Hepatic stellate cell (primary cell): ENCODE data around the gene NPIPA7.
"Not testable (repeated sequence)": the region's sequence is repeated elsewhere in the genome, so short reads cannot be mapped to it uniquely, and the experiment has no call there.

Experiments
- DNase-seq: peaks from one replicate; pipeline ENCODE4 v3.0.0; 2011; ENCODE audit warnings: low spot score

Gene NPIPA7

DNA sequence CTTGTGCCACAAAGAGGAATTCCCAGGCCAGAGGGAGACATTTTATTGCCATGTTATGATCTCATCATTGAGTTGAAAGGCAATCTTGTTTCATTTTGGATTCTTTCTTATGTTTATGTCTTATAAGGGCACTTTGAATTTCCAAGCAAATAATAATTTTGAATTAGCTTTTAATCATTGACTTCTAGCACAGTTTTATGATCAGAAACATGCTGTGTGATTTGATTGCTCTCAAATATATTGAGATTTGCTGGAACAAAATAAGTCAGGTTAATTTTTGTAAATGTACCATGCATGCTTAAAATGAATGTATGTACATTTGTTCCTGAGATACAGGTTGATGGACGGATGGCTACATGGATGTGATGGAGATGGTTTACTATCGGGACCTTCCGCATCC is at the start of gene NPIPA7:
Gene NPIPA7, plus strand, starts transcription at position 301 of the 400 bp plus-strand sequence. CDS start 105 bp downstream, outside the sequence.
- DNase-seq = not testable (repeated sequence)

DNA sequence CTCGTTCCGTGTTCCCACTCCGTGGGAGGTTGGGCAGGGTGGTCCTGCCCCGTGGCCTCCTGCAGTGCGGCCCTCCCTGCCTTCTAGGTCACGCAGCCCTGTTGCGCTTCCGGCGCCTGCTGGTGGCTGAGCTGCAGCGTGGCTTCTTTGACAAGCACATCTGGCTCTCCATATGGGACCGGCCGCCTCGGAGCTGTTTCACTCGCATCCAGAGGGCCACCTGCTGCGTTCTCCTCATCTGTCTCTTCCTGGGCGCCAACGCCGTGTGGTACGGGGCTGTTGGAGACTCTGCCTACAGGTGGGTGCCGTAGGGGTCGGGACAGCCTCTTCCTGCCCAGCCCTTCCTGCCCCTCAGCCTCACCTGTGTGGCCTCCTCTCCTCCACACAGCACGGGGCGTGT is 47.5 kb upstream of the NPIPA7 start:
- DNase-seq = not testable (repeated sequence)

DNA sequence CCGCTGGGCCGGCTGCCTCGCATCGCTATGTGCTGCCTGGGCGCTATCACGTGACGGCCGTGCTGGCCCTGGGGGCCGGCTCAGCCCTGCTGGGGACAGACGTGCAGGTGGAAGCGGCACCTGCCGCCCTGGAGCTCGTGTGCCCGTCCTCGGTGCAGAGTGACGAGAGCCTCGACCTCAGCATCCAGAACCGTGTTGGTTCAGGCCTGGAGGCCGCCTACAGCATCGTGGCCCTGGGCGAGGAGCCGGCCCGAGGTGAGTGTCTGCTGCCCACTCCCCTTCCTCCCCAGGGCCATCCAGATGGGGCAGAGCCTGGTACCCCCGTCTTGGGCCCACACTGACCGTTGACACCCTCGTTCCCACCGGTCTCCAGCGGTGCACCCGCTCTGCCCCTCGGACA is 21.4 kb upstream of the NPIPA7 start:
- DNase-seq = not testable (repeated sequence)

DNA sequence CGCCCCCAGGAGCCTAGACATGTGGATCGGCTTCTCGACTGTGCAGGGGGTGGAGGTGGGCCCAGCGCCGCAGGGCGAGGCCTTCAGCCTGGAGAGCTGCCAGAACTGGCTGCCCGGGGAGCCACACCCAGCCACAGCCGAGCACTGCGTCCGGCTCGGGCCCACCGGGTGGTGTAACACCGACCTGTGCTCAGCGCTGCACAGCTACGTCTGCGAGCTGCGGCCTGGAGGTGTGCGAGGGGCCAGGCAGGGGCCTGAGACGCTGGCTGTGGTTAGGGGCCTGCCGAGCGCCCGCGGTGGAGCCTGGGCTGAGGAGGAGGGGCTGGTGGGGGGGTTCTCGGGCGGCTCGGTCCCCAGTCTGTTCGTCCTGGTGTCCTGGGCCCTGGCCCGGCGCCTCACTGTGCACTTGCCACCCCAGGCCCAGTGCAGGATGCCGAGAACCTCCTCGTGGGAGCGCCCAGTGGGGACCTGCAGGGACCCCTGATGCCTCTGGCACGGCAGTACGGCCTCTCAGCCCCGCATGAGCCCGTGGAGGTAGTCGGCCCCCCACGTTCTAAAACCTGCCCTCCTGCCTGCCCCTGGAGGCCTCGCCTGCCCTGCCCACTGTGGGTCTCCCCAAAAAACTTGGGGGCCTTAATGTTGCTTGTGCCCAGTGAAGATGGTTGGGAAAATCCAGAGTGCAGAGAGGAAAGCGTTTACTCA is 20.2 kb upstream of the NPIPA7 start:
- DNase-seq = not testable (repeated sequence)

DNA sequence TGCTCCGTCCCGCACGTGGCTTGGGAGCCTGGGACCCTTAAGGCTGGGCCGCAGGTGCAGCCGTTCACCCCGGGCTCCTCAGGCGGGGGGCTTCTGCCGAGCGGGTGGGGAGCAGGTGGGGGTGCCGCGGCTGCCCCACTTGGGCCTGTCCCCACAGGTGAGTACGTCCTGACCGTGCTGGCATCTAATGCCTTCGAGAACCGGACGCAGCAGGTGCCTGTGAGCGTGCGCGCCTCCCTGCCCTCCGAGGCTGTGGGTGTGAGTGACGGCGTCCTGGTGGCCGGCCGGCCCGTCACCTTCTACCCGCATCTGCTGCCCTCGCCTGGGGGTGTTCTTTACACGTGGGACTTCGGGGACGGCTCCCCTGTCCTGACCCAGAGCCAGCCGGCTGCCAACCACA is 15.3 kb upstream of the NPIPA7 start:
- not testable (repeated sequence) for DNase-seq

DNA sequence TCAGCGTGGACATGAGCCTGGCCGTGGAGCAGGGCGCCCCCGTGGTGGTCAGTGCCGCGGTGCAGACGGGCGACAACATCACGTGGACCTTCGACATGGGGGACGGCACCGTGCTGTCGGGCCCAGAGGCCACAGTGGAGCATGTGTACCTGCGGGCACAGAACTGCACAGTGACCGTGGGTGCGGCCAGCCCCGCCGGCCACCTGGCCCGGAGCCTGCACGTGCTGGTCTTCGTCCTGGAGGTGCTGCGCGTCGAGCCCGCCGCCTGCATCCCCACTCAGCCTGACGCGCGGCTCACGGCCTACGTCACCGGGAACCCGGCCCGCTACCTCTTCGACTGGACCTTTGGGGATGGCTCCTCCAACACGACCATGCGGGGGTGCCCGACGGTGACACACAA is 14.8 kb upstream of the NPIPA7 start:
- not testable (repeated sequence) for DNase-seq

DNA sequence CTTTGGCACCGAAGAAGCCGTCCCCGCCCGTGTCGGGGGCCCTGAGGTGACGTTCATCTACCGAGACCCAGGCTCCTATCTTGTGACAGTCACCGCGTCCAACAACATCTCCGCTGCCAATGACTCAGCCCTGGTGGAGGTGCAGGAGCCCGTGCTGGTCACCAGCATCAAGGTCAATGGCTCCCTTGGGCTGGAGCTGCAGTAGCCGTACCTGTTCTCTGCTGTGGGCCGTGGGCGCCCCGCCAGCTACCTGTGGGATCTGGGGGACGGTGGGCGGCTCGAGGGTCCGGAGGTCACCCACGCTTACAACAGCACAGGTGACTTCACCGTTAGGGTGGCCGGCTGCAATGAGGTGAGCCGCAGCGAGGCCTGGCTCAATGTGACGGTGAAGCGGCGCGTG is 14.2 kb upstream of the NPIPA7 start:
- DNase-seq = not testable (repeated sequence)

DNA sequence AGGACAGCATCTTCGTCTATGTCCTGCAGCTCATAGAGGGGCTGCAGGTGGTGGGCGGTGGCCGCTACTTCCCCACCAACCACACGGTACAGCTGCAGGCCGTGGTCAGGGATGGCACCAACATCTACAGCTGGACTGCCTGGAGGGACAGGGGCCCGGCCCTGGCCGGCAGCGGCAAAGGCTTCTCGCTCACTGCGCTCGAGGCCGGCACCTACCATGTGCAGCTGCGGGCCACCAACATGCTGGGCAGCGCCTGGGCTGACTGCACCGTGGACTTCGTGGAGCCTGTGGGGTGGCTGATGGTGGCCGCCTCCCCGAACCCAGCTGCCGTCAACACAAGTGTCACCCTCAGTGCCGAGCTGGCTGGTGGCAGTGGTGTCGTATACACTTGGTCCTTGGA is 13.6 kb upstream of the NPIPA7 start:
- DNase-seq = not testable (repeated sequence)

DNA sequence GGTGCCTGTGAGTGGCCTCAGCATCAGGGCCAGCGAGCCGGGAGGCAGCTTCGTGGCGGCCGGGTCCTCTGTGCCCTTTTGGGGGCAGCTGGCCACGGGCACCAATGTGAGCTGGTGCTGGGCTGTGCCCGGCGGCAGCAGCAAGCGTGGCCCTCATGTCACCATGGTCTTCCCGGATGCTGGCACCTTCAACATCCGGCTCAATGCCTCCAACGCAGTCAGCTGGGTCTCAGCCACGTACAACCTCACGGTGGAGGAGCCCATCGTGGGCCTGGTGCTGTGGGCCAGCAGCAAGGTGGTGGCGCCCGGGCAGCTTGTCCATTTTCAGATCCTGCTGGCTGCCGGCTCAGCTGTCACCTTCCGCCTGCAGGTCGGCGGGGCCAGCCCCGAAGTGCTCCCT is 13.1 kb upstream of the NPIPA7 start:
- not testable (repeated sequence) for DNase-seq

DNA sequence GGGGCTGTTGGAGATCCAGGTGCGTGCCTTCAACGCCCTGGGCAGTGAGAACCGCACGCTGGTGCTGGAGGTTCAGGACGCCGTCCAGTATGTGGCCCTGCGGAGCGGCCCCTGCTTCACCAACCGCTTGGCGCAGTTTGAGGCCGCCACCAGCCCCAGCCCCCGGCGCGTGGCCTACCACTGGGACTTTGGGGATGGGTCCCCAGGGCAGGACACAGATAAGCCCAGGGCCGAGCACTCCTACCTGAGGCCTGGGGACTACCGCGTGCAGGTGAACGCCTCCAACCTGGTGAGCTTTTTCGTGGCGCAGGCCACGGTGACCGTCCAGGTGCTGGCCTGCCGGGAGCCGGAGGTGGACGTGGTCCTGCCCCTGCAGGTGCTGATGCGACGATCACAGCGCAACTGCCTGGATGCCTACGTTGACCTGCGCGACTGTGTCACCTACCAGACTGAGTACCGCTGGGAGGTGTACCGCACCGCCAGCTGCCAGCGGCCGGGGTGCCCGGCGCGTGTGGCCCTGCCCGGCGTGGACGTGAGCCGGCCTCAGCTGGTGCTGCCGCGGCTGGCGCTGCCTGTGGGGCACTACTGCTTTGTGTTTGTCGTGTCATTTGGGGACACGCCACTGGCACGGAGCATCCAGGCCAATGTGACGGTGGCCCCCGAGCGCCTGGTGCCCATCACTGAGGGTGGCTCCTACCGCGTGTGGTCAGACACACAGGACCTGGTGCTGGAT is 12.2 kb upstream of the NPIPA7 start:
- not testable (repeated sequence) for DNase-seq

DNA sequence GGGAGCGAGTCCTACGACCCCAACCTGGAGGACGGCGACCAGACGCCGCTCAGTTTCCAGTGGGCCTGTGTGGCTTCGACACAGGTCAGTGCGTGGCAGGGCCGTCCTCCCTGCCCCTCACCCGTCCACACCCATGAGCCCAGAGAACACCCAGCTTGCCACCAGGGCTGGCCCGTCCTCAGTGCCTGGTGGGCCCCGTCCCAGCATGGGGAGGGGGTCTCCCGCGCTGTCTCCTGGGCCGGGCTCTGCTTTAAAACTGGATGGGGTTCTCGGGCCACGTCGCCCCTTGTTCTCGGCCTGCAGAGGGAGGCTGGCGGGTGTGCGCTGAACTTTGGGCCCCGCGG is 11.7 kb upstream of the NPIPA7 start:
- not testable (repeated sequence) for DNase-seq

DNA sequence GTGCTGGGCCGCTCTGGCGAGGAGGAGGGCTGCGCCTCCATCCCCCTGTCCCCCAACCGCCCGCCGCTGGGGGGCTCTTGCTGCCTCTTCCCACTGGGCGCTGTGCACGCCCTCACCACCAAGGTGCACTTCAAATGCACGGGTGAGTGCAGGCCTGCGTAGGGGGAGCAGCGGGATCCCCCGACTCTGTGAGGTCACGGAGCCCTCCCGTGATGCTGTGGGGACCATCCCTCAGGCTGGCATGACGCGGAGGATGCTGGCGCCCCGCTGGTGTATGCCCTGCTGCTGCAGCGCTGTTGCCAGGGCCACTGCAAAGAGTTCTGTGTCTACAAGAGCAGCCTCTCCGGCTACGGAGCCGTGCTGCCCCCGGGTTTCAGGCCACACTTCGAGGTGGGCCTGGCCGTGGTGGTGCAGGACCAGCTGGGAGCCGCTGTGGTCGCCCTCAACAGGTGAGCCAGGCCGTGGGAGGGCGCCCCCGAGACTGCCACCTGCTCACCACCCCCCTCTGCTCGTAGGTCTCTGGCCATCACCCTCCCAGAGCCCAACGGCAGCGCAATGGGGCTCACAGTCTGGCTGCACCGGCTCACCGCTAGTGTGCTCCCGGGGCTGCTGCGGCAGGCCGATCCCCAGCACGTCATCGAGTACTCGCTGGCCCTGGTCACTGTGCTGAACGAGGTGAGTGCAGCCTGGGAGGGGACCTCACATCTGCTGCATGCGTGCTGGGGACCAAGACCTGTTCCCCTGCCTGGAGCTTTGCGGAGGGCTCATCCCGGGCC is 9.7 kb upstream of the NPIPA7 start:
- DNase-seq = not testable (repeated sequence)

DNA sequence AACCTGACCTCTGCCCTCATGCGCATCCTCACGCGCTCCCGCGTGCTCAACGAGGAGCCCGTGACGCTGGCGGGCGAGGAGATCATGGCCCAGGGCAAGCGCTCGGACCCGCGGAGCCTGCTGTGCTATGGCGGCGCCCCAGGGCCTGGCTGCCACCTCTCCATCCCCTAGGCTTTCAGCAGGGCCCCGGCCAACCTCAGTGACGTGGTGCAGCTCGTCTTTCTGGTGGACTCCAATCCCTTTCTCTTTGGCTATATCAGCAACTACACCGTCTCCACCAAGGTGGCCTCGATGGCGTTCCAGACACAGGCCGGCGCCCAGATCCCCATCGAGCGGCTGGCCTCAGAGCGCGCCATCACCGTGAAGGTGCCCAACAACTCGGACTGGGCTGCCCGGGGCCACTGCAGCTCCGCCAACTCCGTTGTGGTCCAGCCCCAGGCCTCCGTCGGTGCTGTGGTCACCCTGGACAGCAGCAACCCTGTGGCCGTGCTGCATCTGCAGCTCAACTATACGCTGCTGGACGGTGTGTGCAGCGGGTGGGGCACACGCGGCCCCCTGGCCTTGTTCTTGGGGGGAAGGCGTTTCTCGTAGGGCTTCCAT is 7.7 kb upstream of the NPIPA7 start:
- DNase-seq = not testable (repeated sequence)

DNA sequence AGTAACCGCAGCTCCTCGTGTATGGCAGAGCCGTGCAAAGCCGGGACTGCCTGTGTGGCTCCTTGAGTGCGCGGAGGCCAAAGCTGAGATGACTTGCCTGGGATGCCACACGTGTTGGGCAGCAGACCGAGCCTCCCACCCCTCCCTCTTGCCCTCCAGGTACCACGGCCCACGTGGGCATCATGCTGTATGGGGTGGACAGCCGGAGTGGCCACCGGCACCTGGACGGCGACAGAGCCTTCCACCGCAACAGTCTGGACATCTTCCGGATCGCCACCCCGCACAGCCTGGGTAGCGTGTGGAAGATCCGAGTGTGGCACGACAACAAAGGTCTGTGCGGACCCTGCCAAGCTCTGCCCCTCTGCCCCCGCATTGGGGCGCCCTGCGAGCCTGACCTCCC is 4.7 kb upstream of the NPIPA7 start:
- not testable (repeated sequence) for DNase-seq

DNA sequence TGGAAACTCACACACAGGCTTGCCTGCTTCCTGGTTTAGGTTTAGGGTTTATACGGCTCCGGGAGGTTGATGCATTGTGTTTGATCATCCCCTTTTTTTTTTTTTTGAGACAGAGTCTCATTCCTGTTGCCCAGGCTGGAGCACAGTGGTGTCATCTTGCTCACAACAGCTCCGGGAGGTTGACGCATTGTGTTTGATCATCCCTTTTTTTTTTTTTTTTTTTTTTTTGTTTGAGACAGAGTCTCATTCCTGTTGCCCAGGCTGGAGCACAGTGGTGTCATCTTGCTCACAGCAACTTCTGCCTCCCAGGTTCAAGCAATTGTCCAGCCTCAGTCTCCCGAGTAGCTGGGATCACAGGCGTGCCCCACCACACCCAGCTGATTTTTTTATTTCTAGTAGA is 20.7 kb downstream of the NPIPA7 start:
- not testable (repeated sequence) for DNase-seq

DNA sequence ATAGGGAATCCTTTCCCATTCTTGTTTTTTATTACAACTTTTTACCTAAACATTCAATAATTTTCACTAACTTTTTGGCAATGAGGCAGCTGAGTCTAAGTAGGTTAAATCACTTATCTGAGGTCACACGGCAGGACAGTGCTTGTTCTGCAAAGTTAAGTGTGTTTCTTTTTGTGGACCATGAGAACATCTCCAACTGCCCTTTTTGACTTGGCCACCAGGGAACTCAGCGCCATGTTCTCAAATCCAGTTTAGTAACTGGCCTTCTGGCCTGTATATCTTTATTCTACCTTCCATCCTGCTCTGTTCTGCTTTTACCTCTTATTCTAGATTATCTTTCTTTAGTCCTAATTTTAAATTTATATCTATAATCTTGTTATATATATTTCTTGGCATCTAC is 23.4 kb downstream of the NPIPA7 start:
- not testable (repeated sequence) for DNase-seq

DNA sequence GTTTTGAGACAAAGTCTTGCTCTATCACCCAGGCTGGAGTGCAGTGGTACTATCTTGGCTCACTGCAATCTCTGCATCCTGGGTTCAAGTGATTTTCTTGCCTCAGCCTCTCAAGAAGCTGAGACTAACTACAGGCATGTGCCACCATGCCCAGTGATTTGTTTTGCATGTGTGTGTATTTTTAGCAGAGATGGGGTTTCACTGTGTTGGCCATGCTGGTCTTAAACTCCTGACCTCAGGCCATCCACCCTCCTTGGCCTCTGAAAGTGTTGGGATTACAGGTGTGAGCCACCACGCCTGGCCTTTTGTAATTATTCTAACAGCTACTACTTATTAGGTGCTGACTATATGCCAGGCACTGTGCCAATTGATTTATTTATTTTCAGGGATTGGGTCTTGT is 25.3 kb downstream of the NPIPA7 start:
- not testable (repeated sequence) for DNase-seq

DNA sequence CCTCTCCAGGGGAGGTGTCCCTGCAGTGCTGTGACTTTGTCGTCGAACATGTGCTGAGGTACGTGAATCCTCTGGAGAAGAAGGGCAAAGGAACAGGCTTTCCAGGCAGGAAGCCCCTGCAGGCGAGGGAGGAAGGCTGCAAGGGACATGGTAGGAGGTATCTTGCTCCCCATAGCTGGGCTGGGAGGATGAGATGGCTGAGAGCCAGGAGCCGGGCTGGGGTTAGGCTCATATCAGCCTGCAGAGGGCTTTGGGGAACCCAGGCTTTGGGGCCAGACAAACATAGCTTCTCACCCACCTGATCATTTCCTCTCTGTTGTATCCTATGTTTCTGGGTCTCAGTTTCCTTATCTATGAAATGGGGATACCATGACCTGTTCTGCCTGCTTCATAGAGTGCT is 26.5 kb downstream of the NPIPA7 start:
- not testable (repeated sequence) for DNase-seq

DNA sequence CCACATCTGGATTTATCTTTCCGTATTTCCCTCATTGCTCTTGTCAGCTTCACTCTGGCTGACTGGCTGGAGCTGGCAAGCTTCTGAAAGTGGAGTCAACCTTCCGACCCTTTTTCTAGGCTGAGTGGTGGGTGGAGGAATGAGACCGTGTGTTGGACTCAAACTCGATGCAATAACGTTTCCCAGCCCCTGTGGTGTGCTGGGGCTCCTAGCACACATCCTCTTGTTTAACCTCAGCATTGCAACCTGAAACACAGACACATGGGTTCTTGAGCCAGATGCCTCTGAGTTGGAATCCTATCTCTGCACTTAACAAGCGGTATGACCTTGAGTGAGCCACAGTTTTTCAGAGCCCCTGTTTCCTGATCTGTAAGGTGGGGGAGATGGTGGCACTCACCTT is 29.5 kb downstream of the NPIPA7 start:
- DNase-seq = not testable (repeated sequence)

DNA sequence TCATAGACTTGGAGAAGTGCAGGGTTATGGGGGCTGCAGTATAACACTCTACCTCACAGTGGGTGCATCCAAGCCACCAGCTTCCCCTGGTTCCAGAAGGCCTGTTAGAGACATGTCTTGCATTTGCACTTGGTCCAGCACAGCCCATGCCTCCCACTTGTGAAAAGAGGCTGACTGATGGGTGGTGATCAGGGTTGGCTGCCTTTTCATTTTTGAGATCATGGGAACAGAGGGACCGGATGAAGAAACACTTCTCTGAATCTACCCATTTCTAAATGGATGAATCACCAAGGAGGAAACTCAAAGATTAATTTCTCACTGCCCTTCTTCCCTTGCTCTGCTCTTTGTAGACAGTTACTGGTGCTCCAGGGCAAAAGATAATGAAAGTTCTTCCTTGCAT is 34.8 kb downstream of the NPIPA7 start:
- not testable (repeated sequence) for DNase-seq

DNA sequence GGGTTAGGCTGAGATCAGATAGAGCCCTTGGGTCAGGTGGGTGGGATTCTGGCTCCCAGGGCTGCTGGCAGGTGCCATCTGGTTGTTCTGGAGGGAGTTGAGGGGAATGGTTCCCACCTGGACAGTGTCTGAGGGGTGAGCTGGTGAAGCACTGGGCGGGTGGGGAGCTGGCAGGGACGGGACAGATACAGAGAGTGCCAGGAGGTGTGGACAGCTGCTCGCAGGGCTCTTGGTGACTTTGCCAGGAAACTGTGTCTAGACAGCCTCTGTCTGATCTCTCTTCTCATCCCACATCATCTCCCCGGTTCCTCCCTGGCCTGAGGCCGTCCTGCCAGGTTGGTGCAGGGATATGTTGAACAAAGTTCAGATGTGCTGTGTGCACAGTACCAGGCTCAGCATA is 38.1 kb downstream of the NPIPA7 start:
- DNase-seq = not testable (repeated sequence)

DNA sequence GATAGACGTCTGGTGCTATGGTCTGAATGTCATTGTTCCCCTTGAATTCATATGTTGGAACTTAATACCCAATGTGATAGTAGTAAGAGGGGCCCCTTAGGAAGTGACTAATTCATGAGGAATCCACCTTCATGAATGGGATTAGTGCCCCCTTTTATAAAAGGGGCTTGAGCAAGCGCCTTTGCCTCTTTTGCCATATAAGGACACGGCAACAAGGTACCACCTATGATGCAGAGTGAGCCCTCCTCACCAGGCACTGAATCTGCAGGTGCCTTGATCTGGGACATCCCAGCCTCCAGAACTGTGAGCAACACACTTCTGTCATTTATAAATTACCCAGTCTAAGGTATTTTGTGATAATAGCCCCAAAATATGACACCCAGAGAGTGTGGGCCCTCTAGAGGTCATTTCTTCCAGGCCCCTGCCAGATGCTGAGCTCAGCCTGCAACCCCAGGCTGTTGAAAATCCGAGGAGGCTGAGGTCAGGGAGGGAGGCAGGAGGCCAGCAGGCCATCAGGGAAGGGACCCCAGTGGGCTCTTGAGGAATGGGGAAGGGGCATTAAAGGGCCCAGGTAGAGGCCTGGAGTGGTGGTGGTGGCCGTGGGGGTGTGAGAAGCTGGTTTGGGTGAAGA is 39.1 kb downstream of the NPIPA7 start:
- not testable (repeated sequence) for DNase-seq
